Adrenal gland (tissue), 5 donors: ENCODE measurements around the gene TMA16.

ENCODE experiments used
- POLR2A ChIP-seq, 2 donors: fragments of 450-650 bp; IDR thresholded peaks; one replicate each; pipeline ENCODE4 v1.6.1; 2017; ENCODE audit warnings: antibody characterized with exemption in 2 of 2, mild to moderate bottlenecking in 2 of 2, moderate library complexity in 1 of 2
- TF ChIP-seq, protein P1 (sequence below), 6 experiments: fragments of 450-650 bp in 4 of 6; fragments of 200-600 bp in 2 of 6; sonication (generic) in 1 of 6; IDR thresholded peaks; 1 replicate in 5 of 6; 2 replicates in 1 of 6; pipeline versions ENCODE4 v1.5.1 to v1.8.0; 2016 to 2021; ENCODE audit warnings: antibody characterized with exemption in 6 of 6, mild to moderate bottlenecking in 2 of 6, moderate library complexity in 1 of 6
- donor health status: DM: no; HTN: no; CAD: no.

DNA sequence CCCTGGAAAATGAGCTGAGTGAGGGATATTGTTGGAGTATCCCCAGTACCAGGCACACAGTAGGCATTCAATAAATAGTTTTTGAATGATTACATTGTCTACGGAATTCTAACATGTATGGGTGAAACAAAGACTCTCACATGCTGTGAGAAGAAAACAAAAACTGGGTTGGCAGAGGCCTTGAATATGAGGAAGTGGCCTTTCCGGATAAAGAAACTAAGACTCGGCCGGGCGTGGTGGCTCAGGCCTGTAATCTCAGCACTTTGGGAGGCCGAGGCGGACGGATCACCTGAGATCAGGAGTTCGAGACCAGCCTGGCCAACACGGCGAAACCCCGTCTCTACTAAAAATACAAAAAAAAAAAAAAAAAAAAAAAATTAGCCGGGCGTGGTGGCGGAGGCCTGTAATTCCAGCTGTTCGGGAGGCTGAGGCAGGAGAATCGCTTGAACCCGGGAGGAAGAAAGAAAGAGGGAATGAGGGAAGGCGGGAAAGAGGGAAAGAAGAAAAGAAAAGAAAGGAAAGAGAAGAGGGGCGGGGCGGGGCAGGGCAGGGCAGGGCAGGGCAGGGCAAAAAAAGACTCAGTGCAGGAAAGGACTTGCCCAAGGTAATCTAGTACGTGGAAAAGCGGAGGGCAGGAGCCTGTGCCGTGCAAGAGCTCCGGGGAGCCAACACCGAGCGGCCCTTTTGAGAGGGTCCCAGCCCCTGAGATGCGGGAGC is 689 bp upstream of the TMA16 start:
- TF ChIP-seq, protein P1, sequence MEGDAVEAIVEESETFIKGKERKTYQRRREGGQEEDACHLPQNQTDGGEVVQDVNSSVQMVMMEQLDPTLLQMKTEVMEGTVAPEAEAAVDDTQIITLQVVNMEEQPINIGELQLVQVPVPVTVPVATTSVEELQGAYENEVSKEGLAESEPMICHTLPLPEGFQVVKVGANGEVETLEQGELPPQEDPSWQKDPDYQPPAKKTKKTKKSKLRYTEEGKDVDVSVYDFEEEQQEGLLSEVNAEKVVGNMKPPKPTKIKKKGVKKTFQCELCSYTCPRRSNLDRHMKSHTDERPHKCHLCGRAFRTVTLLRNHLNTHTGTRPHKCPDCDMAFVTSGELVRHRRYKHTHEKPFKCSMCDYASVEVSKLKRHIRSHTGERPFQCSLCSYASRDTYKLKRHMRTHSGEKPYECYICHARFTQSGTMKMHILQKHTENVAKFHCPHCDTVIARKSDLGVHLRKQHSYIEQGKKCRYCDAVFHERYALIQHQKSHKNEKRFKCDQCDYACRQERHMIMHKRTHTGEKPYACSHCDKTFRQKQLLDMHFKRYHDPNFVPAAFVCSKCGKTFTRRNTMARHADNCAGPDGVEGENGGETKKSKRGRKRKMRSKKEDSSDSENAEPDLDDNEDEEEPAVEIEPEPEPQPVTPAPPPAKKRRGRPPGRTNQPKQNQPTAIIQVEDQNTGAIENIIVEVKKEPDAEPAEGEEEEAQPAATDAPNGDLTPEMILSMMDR (IDR thresholded peaks at IDR 0.05) = no peak
- no peak for TF ChIP-seq POLR2A (IDR thresholded peaks at IDR 0.05)
